Lung microvascular endothelial cell (primary cell): ENCODE data around the gene C1orf35. TPM values are rescaled to one million over a fixed set of nuclear protein-coding genes. Genes with fewer than 3 reads are reported as not detected.

Experiments
- DNase-seq, 2 donors: peaks; one replicate each; pipeline versions ENCODE4 v3.0.0 to v3.0.0-alpha.2; 2010; ENCODE audit warnings: low read depth in 2 of 2
- total RNA-seq: library from RNA; depleted of rRNA; stranded (reverse); fragments of >200 nt; gene quantifications from 2 replicates; pipeline ENCODE4 v1.2.1, GENCODE V29; 2014

The C1orf35 gene
- total RNA-seq, 1 donor from 2014 or later, result 8.1 TPM

DNA sequence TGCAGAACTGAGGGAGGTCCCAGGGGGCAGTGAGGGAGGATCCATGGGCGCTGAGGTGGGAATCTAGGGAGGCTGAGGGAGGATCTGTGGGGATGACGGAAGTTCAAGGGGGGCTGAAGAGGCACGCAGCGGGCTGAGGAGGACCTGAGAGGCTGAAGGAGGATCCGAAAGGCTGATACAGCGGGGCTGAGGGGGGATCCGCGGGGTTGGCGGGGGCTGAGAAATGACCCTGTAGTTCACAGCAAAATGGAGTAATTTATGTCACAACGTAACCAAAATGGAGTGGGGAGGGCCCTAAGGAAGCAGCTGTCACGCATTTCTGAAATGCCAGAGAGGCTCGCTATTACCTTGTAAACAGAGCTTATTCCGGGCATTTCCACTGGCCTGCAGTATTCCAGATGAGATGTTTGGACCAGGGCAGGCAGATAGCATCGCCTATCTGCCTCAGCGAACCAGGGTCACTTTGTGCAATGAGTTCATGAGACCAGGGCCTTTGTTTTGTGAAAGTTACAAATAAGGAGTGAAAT, 6.9 kb upstream of the C1orf35 start:
- DNase-seq, result peak; percentile 36 to 83

DNA sequence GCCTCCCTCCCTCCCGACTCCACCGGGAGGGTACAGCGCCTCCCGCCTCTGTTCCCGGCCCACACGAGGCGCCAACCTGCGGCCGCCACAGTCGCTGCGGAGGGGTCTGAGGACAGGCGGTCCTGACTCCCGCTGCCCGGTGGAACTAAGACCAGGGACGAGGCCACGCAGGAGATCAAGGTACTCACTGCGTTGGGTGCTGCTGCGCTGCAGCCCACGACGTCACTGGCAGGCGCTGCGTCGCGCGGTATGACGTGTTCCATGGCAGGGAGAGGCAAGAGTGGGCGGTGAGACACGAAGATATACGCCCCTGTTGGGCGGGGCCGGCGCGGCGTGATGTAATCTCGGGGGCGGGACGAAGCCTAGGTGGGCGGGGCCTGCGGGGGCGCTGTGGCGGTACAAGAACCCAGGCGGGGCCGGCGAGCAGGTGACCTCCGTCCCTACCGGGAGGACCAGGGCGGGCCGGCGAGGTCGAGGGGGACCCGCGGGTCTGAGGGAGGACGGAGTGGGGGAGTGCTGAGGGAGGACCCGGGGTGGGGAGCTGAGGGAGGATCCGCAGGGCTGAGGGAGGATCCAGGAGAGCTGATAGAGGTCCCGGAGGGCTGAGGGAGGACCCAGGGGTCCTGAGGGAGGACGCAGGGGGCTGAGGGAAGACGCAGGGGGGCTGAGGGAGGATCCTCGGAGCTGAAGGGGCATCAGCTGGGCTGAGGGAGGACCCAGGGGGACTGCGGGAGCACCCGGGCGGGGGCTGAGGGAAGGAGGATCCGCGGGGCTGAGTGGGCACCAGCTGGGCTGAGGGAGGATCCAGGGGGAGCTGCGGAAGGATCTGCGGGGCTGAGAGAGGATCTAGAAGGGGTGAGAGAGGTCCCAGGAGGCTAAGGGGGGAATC, 6.2 kb upstream of the C1orf35 start, which contains the start of gene MRPL55:
TSS of gene MRPL55 (minus strand) at position 227 of the 889 bp plus-strand sequence. CDS start 1,039 bp downstream, outside the sequence.
- DNase-seq, result peak; percentile 97 to 98

DNA sequence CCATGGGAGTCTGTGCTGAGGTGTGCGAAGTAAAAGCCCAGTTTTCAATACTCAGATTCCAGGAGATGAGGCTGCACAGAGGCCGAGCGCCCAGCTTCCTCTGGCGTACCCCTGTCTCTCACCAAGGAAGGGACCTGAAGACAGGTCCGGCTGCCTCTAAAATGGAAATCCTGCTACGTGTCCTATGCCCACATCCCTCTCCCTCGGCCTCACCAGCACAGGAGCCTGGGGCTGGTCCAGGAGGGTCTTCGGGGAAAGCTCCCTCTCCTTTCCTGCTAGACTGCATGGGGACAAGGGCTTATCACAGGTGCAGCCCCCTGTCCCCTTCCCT, 5.6 kb upstream of the C1orf35 start:
- no peak for DNase-seq

GRCh38 chr1:228108055-228108690, 5.0 kb upstream of the C1orf35 start:
- DNase-seq, result no peak

DNA sequence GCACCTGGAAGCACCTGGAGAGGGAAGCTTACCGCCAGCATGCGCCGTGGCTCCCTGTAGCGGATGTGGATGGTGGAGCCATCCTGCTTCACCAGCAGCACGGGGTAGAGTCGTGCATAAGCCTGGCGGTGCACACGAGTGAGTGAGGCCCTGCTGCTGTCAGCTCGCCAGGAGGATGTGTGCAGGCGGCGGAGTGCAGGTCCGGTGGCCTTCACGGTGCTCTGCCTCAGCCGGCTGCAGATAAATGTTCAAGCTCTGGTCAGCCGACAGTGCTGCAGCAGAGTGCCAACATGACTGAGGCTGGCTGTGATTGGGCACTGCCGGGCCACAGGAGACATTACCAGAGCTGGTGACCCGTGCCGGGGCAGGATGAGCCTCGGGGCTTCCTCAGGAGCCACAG, 4.5 kb upstream of the C1orf35 start:
- no peak for DNase-seq

DNA sequence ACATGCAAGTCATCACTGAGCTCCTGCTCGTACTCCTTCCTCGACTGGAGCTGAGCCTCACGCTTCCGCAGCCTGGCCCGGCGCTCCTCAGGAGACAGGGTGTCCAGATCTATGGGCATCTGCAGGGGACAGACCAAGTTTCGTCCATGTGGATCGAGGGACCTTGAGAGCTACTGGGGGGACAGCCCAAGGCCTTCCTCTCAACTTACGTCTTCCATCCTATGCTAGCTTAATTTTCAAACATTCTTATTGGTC, 3.6 kb upstream of the C1orf35 start:
- no peak for DNase-seq

GRCh38 chr1:228105996-228106799, 3.1 kb upstream of the C1orf35 start:
- no peak for DNase-seq

DNA sequence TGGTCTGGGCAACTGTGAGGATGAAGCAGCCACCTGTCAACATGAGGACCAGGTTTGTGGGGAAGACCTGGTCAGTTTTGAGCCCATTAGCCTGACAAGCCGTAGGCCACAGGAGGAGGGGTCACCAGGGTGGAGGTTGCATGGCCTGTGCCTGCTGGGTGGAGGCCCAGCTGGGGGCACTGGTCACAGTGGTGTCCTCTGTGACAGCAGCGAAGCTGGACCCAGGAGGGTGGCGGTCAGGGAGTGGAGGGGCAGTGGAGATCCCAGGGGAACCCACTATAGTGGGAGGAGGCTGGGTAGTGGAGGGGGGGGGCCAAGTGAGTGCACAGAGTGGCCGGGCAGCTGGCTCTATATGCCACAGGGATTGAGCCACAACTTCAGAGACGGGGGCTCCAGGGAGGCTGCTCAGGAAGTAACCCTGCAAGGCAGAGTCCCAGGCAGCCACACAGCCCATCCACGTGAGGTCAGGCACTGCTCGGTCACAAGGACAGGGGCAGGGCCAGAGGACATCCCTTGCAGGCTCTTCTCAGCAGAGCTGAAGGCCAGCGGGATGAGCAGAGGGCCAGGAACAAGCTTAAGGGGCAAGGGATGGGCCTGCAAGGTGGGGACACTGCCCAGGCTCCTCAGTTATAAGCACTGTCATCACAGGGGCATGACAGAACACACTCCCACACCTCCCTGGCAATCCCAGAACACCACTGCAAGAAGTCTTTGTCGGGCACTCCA, 2.3 kb upstream of the C1orf35 start:
- no peak for DNase-seq

DNA sequence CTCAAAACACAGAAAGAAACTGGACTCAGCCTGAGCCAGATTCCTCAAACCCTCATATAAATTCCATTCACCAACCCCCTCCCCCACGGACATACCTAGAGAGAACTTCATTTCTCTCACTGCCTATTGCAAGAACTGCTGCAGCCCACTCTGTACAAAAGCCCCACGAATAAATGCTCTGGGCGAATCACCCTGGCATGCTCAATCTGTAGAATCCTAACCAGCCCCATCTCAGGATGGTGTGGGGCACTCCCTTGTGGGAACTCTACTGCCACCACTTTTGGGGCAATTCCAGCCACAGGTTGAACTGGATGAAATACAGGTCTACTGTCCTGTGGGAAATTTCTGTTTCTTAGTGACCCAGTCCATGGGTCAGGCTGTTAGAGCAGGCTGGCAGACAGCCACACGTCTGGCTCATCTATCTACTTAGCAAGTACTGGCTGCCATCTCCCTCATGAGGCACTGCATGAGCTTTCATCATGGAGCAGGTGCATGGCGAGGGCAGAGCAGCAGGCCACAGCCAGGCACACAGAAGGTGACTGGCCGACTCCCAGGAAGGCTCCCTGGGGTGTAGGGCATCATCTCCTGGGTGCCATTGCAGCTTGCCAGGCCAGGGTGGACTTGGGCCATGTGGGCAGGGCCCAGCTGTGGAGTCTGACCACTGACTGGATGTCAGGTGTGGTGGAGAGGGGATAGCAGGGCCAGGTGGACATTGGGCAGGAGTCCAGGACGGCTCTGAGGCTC, 1.6 kb upstream of the C1orf35 start:
- DNase-seq, result no peak

DNA sequence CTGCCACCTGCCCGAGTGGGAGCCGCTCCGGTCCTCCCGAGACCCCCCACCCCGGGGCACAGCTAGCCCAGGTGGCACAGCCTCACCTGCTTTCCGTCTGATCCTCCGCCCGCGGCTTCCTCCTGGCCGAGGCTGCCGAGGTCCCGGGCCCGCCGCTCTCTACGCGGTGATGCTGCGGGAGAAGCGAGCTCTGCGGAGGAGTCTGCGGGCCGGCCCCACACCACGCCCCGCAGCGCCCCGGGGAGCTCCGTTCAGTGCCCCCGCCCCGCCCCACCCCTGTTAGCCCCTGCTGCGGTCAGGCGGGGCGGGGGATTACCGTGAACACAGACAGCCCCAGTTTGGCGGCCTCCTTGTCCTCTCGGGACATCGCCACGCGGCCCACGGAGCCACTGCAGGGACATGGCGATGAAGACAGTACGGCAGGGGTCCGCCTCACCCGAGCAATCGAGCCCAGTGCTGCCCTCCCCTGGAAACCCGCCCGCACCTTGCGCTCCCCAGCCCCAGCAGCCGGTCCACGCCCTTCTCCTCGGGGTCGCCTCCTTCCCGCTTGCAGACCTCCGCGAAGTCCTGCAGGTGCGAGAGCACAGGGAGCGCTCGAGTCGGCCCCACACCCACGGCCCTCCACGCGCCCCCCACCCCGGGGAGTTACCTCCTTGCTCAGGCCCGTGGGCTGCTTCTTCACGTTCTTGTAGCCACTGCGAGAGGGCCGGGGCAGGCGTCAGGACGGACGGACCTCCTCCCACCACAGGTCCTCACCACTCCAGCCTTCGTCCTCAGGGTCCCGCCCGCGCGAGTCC, 933 bp downstream of the C1orf35 start:
- DNase-seq, result peak; percentile 60 to 63

- DNase-seq, result no peak
These were observed 1.5 kb downstream of the C1orf35 start for GRCh38 chr1:228101614-228101993.

DNA sequence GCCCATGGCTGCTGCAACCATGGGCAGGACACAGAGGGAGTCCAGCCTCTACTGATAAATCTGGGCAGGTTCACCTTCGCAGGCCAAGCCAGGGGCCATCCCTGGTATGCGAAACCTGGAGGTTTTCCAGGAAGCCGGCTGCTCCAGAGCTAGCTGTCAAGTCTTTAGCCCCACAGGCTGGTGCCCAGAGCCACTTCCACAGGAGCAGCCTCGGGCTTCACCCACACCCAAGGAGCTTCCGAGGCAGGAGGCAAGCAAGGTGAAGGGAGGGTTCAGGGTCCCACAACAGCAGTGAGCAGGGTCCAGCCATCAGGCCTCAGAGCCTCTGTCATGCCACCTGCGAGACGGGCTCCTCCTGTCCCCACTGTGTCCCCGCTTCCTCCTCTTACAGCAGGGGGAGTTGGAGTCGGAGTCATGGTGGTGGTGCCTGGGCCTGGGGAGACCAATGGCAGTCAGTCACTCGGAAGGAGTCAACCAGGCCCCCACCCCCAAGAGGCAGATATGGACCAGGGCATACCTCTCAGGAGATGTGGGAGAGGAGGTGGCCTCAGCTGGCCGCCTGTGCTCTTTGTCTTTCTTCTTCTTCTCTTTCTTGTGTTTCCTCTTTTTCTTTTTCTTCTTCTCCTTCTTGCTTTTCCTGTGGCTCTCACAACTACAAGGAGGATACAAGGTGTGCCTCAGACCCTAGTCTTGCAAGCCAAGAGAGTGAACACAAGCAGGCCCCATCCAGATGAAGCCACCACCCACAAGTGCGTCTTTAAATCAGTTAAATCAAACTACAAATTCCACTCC, 2.1 kb downstream of the C1orf35 start:
- DNase-seq, result no peak

DNA sequence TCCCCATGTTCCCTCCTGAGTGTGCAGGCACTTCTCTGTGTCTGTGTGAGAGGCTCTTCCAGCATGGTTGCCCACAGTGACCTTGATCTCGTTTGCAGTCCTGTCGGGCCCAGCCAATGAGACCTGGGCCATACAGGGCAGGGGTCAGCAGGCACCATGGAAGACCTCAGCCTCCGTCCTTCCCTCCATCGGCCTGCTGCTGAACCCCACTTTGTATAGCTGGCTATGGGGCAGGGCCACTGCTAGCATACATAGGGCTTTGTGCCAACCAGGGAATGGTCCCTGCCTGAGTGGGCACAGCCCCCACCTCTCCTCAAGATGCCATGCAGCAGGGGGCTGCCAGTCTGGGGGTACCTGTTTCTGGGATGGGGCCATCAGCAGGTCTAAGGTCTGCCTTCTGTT, 3.8 kb downstream of the C1orf35 start:
- no peak for DNase-seq

DNA sequence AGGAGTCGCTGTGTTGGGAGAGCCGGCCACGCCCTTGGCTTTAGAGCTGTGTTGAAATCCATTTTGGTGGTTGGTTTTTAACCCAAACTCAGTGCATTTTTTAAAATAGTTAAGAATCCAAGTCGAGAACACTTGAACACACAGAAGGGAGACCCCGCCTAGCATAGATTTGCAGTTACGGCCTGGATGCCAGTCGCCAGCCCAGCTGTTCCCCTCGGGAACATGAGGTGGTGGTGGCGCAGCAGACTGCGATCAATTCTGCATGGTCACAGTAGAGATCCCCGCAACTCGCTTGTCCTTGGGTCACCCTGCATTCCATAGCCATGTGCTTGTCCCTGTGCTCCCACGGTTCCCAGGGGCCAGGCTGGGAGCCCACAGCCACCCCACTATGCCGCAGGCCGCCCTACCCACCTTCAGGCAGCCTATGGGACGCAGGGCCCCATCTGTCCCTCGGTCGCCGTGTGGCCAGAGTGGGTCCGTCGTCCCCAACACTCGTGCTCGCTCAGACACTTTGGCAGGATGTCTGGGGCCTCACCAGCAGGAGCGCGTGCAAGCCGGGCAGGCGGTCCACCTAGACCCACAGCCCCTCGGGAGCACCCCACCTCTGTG, 4.7 kb downstream of the C1orf35 start:
- no peak for DNase-seq

DNA sequence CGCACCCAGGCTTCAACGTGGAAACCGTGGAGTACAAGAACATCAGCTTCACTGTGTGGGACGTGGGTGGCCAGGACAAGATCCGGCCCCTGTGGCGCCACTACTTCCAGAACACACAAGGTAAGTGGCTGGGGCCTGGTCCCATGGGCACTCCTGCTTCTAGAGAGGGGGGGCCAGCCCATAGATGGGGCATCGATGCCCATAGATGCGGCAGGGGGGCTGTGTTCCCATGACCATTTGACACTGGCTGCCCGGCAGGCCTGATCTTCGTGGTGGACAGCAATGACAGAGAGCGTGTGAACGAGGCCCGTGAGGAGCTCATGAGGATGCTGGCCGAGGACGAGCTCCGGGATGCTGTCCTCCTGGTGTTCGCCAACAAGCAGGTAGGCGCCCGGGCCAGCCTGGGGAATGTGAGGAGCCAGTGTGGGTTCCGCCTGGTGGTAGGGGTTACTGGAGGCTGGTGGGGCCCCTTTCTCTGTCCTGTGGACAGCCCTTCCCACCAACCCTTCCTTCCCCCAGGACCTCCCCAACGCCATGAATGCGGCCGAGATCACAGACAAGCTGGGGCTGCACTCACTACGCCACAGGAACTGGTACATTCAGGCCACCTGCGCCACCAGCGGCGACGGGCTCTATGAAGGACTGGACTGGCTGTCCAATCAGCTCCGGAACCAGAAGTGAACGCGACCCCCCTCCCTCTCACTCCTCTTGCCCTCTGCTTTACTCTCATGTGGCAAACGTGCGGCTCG, 5.6 kb downstream of the C1orf35 start:
- peak in 1 of 2 donors; percentile 1 for DNase-seq

GRCh38 chr1:228096416-228097332, 6.5 kb downstream of the C1orf35 start:
- DNase-seq, result no peak

DNA sequence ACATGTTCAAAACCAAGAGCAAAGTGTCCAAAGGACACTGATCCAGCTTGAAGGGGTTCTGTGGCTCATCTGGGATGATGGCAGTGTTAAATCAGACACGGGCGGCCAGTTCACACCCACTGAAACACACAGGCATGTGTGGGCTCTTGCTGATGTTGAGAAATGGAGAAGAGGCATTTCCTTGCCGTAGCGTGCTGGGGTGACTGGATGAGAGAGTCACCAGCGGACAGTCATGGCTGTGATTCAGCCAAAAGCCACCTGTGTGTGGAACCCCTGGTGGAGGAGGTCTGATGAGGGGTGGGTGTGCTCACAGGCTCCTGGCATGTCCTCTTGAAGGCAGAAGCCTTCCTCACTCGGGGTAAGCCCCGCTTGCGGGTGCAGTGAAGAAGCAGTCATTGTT, 7.2 kb downstream of the C1orf35 start:
- no peak for DNase-seq
